HEK293T (cell line): ENCODE results near the gene HSPA1A.

Experiments used
- ELF4 ChIP-seq: fragments of 450-650 bp; IDR thresholded peaks from 2 replicates; pipeline ENCODE4 v1.6.1; 2017; ENCODE audit warnings: antibody characterized with exemption
- FOXK2 ChIP-seq: fragments of 450-650 bp; IDR thresholded peaks from 2 replicates; pipeline ENCODE4 v1.6.1; 2016; ENCODE audit warnings: mild to moderate bottlenecking
- FOXM1 ChIP-seq: fragments of 450-650 bp; IDR thresholded peaks from 2 replicates; pipeline ENCODE4 v1.6.1; 2017; ENCODE audit warnings: mild to moderate bottlenecking, borderline replicate concordance
- LEF1 ChIP-seq: fragments of 450-650 bp; IDR thresholded peaks from 2 replicates; pipeline ENCODE4 v1.6.1; 2017; ENCODE audit warnings: mild to moderate bottlenecking, borderline replicate concordance
- NFRKB ChIP-seq: fragments of 450-650 bp; IDR thresholded peaks from 2 replicates; pipeline ENCODE4 v1.6.1; 2016; ENCODE audit warnings: mild to moderate bottlenecking, moderate library complexity
- SP1 ChIP-seq: fragments of 450-650 bp; IDR thresholded peaks from 2 replicates; pipeline ENCODE4 v1.6.1; 2017
- SUZ12 ChIP-seq: fragments of 450-650 bp; IDR thresholded peaks from 2 replicates; pipeline ENCODE4 v1.6.1; 2016; ENCODE audit warnings: mild to moderate bottlenecking
- ZNF384 ChIP-seq: fragments of 450-650 bp; IDR thresholded peaks from 2 replicates; pipeline ENCODE4 v1.6.1; 2016
- TF ChIP-seq, protein P1 (sequence below): fragments of 450-650 bp; IDR thresholded peaks from 2 replicates; pipeline ENCODE4 v1.6.1; 2016

DNA sequence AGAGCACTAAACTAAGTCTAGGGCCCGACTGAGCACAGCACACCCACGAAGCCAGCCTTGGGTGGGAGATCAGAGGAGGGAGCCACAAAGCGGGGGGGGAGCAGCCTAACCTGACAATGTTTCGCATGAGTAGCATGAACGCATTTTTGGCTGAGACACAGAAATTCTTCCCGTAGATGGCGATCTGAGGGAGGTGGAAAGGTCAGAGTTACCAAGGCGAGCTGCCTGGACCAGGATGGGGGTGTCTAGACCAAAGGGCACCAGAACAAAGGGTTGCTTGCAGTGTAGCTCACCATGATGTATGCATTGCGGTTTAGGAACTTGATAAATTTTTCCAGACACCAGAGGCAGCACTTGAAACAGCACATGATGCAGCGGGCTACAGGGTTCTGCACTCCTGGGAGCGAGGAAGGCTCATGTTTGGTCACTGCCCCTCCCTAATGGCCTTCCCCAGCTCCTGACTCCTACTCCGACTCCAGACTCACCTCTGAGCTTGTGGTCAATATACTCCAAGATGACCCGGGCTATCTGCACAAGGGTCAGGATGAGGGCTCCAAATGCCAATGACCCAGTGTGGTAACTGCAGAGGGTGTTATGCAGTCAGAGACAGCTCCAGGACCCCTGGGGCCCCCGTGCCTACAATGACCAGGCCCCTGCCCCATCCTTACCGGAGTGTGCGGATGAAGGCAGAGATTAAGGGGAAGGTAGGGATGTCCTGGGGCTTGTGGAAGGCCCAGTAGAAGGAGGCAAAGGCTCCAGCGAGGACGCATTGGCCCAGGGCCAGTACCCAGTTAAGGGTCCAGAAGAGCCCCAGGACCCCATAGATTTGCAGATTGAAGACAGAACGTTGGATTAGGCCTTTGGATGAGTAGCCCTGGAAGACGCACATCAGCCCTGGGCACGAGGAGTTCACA is 50.1 kb downstream of the HSPA1A start:
- no peak for TF ChIP-seq FOXM1
- TF ChIP-seq, protein P1, sequence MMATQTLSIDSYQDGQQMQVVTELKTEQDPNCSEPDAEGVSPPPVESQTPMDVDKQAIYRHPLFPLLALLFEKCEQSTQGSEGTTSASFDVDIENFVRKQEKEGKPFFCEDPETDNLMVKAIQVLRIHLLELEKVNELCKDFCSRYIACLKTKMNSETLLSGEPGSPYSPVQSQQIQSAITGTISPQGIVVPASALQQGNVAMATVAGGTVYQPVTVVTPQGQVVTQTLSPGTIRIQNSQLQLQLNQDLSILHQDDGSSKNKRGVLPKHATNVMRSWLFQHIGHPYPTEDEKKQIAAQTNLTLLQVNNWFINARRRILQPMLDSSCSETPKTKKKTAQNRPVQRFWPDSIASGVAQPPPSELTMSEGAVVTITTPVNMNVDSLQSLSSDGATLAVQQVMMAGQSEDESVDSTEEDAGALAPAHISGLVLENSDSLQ = no peak
- no peak for TF ChIP-seq ZNF384
- no peak for TF ChIP-seq SP1
- TF ChIP-seq ELF4 = no peak
- no peak for TF ChIP-seq SUZ12
- no peak for TF ChIP-seq NFRKB
- no peak for TF ChIP-seq LEF1
- no peak for TF ChIP-seq FOXK2
